Natural killer cell (primary cell): ENCODE data around the gene CTIF. TPM values are rescaled to one million over a fixed set of nuclear protein-coding genes. Genes with fewer than 3 reads are reported as not detected.

Experiments
- ATAC-seq, 3 donors: fragments of 150-1000 bp in 2 of 3; fragments of 200-7000 bp in 1 of 3; cut with Tn5 transposase; 1 replicate in 1 of 3; 2 replicates in 2 of 3; pipeline ENCODE4 v1.10.0; 2021; ENCODE audit warnings: mild to moderate bottlenecking in 2 of 3, moderate library complexity in 2 of 3
- DNase-seq, 2 donors: peaks; one replicate each; pipeline versions ENCODE4 v3.0.0 to v3.0.0-alpha.2; 2013 to 2021; ENCODE audit warnings: mixed read lengths in 1 of 2
- H3K27ac ChIP-seq: one replicate; pipeline ENCODE4 v1.5.1; 2013; ENCODE audit warnings: mild to moderate bottlenecking, low read length
- H3K27me3 ChIP-seq: one replicate; pipeline ENCODE4 v1.6.1; 2013; ENCODE audit warnings: low read length; ENCODE audit not compliant: control insufficient read depth, insufficient read depth
- H3K36me3 ChIP-seq: one replicate; pipeline ENCODE4 v1.6.1; 2013; ENCODE audit warnings: low read length; ENCODE audit not compliant: control insufficient read depth, insufficient read depth
- H3K4me1 ChIP-seq: one replicate; pipeline ENCODE4 v1.6.1; 2013; ENCODE audit warnings: low read length; ENCODE audit not compliant: control insufficient read depth, insufficient read depth
- H3K4me3 ChIP-seq: one replicate; pipeline ENCODE4 v1.5.1; 2013; ENCODE audit warnings: low read length
- H3K9me3 ChIP-seq: one replicate; pipeline ENCODE4 v1.6.1; 2013; ENCODE audit warnings: low read length; ENCODE audit not compliant: control insufficient read depth, insufficient read depth
- H3K27ac Mint-ChIP-seq, 2 donors: one replicate each; pipeline ENCODE4 v1.8.0; 2022; ENCODE audit warnings: mild to moderate bottlenecking in 2 of 2, mixed read lengths in 2 of 2, moderate library complexity in 1 of 2
- H3K27me3 Mint-ChIP-seq, 2 donors: one replicate each; pipeline ENCODE4 v1.8.0; 2022; ENCODE audit warnings: low read depth in 2 of 2, mixed read lengths in 2 of 2
- H3K36me3 Mint-ChIP-seq: one replicate; pipeline ENCODE4 v1.8.0; 2022; ENCODE audit warnings: mixed read lengths
- H3K4me1 Mint-ChIP-seq, 2 donors: one replicate each; pipeline ENCODE4 v1.8.0; 2022; ENCODE audit warnings: mixed read lengths in 2 of 2
- H3K4me3 Mint-ChIP-seq: one replicate; pipeline ENCODE4 v1.8.0; 2022; ENCODE audit warnings: mild to moderate bottlenecking, moderate library complexity, mixed read lengths
- H3K9me3 Mint-ChIP-seq, 2 donors: one replicate each; pipeline ENCODE4 v1.8.0; 2022; ENCODE audit warnings: mixed read lengths in 2 of 2
- CTCF ChIP-seq: fragments of 200-600 bp; IDR thresholded peaks from one replicate; pipeline ENCODE4 v1.8.0; 2022; ENCODE audit warnings: antibody characterized with exemption
- WGBS: methylation state at CpG from one replicate; pipeline ENCODE4 v1.1.7; 2013; ENCODE audit warnings: missing lambda C conversion rate; ENCODE audit not compliant: insufficient coverage; 5-methylcytosine and 5-hydroxymethylcytosine counted together
- intact Hi-C: fragments of 100-400 bp; cut with micrococcal nuclease; formaldehyde crosslinking; loops from one replicate; pipeline ENCODE4 v1.14.2; 2022
- total RNA-seq, 4 donors: library from RNA; stranded (reverse); fragments of 120-200 nt in 1 of 4; gene quantifications; one replicate each; pipeline versions ENCODE4 v1.2.3 to v1.2.4, GENCODE V29; 2013 to 2022

Gene CTIF
- total RNA-seq, 3 donors from 2014 or later (not counting 1 experiment from before 2014, with no cell fraction given): 6.9 to 10.2 (median 8.2) TPM

GRCh38 chr18:48548921-48549320 is 10.1 kb downstream of the CTIF start:
- intact Hi-C loops: no loop called here
- no peak overlapping the region for H3K27ac Mint-ChIP-seq

GRCh38 chr18:48550101-48550729 is 11.4 kb downstream of the CTIF start:
- H3K27me3 Mint-ChIP-seq: peaks cover 0 to under 1% of the 10 kb centered on the region in 2 donors
- Histone ChIP-seq H3K27me3 (no peaks in the 10 kb centered on the region), H3K36me3 (no peaks in the 10 kb centered on the region), H3K27ac (no peak overlapping the region), H3K9me3 (no peaks in the 10 kb centered on the region), H3K4me1 (no peaks in the 10 kb centered on the region), H3K4me3 (no peak overlapping the region)
- intact Hi-C loops: no loop called here
- no peak for TF ChIP-seq CTCF
- no peaks in the 10 kb centered on the region for H3K4me1 Mint-ChIP-seq
- no peaks in the 10 kb centered on the region for H3K36me3 Mint-ChIP-seq
- WGBS: 89% methylated on average over 2 of the region's 2 CpGs
- no peak overlapping the region for H3K27ac Mint-ChIP-seq
- H3K9me3 Mint-ChIP-seq: no peaks in the 10 kb centered on the region
- no peak for DNase-seq
- no peak overlapping the region for H3K4me3 Mint-ChIP-seq
- no peak for ATAC-seq

More at GRCh38 chr18:48548921-48549320, 10.1 kb downstream of the CTIF start:
- H3K4me1 Mint-ChIP-seq: peaks cover 0 to 6% of the 10 kb centered on the region in 2 donors
- H3K9me3 ChIP-seq: no peaks in the 10 kb centered on the region
- peaks cover 5 to 10% of the 10 kb centered on the region in 2 donors for H3K27me3 Mint-ChIP-seq
- no peak for ATAC-seq
- H3K27me3 ChIP-seq: no peaks in the 10 kb centered on the region
- H3K4me3 ChIP-seq: no peak overlapping the region
- no peaks in the 10 kb centered on the region for H3K36me3 Mint-ChIP-seq
- 63% methylated on average over 4 of the region's 4 CpGs for WGBS
- H3K4me1 ChIP-seq: no peaks in the 10 kb centered on the region
- H3K9me3 Mint-ChIP-seq: no peaks in the 10 kb centered on the region
- H3K27ac ChIP-seq: no peak overlapping the region
- TF ChIP-seq CTCF: no peak
- H3K4me3 Mint-ChIP-seq: no peak overlapping the region
- no peak for DNase-seq
- no peaks in the 10 kb centered on the region for H3K36me3 ChIP-seq

GRCh38 chr18:48551100-48551499 is 12.3 kb downstream of the CTIF start:
- 79% methylated on average over 2 of the region's 2 CpGs for WGBS
- intact Hi-C loops: no loop called here
- no peak overlapping the region for H3K27ac ChIP-seq
- Mint-ChIP-seq H3K4me3 (no peak overlapping the region), H3K27me3 (no peaks in the 10 kb centered on the region), H3K27ac (no peak overlapping the region), H3K4me1 (no peaks in the 10 kb centered on the region), H3K36me3 (no peaks in the 10 kb centered on the region), H3K9me3 (no peaks in the 10 kb centered on the region)
- no peaks in the 10 kb centered on the region for H3K27me3 ChIP-seq
- H3K4me3 ChIP-seq: no peak overlapping the region
- TF ChIP-seq CTCF: no peak
- no peak for ATAC-seq
- DNase-seq: no peak
- H3K36me3 ChIP-seq: no peaks in the 10 kb centered on the region
- H3K4me1 ChIP-seq: no peaks in the 10 kb centered on the region
- no peaks in the 10 kb centered on the region for H3K9me3 ChIP-seq

GRCh38 chr18:48552130-48552529 is 13.3 kb downstream of the CTIF start:
- H3K4me3 Mint-ChIP-seq: no peak overlapping the region
- H3K9me3 Mint-ChIP-seq: no peaks in the 10 kb centered on the region
- no peak for TF ChIP-seq CTCF
- H3K36me3 Mint-ChIP-seq: no peaks in the 10 kb centered on the region
- intact Hi-C loops: no loop called here
- H3K27ac ChIP-seq: no peak overlapping the region
- no peaks in the 10 kb centered on the region for H3K4me1 ChIP-seq
- no peak overlapping the region for H3K27ac Mint-ChIP-seq
- H3K4me1 Mint-ChIP-seq: no peaks in the 10 kb centered on the region
- H3K36me3 ChIP-seq: no peaks in the 10 kb centered on the region
- DNase-seq (no peak), ATAC-seq (no peak)
- 89% methylated on average over 3 of the region's 3 CpGs for WGBS
- no peak overlapping the region for H3K4me3 ChIP-seq
- H3K9me3 ChIP-seq: no peaks in the 10 kb centered on the region
- H3K27me3 Mint-ChIP-seq: no peaks in the 10 kb centered on the region
- H3K27me3 ChIP-seq: no peaks in the 10 kb centered on the region
